GM19238 (cell line): ENCODE data around the gene RSPH6A.

ENCODE experiments used
- DNase-seq: peaks from one replicate; pipeline ENCODE4 v3.0.0; 2011; ENCODE audit warnings: low spot score; ENCODE audit not compliant: insufficient read length

The RSPH6A gene

GRCh38 chr19:45825917-45826893 is 11.1 kb upstream of the RSPH6A start:
- DNase-seq: no peak

GRCh38 chr19:45825263-45825605 is 10.1 kb upstream of the RSPH6A start:
- DNase-seq: no peak

GRCh38 chr19:45824531-45825262 is 9.6 kb upstream of the RSPH6A start:
- no peak for DNase-seq

- no peak for DNase-seq
These were observed 8.9 kb upstream of the RSPH6A start for GRCh38 chr19:45824041-45824471.

GRCh38 chr19:45823182-45823581 is 8.1 kb upstream of the RSPH6A start:
- DNase-seq: no peak

GRCh38 chr19:45822716-45823115 is 7.6 kb upstream of the RSPH6A start:
- no peak for DNase-seq

- DNase-seq: no peak
These were observed 6.5 kb upstream of the RSPH6A start for GRCh38 chr19:45821570-45821969.

- no peak for DNase-seq
These were observed 6.0 kb upstream of the RSPH6A start for GRCh38 chr19:45821103-45821521.

- DNase-seq: no peak
These were observed 5.5 kb upstream of the RSPH6A start for GRCh38 chr19:45820413-45821102.

- no peak for DNase-seq
These were observed 4.7 kb upstream of the RSPH6A start for GRCh38 chr19:45819769-45820168.

GRCh38 chr19:45817725-45818301 is 2.7 kb upstream of the RSPH6A start:
- no peak for DNase-seq

GRCh38 chr19:45817010-45817724 is 2.1 kb upstream of the RSPH6A start:
- peak; percentile 99 for DNase-seq

GRCh38 chr19:45816236-45817009 is 1.3 kb upstream of the RSPH6A start:
- no peak for DNase-seq

GRCh38 chr19:45815481-45816216 is 541 bp upstream of the RSPH6A start:
- DNase-seq: no peak

- no peak for DNase-seq
These were observed 835 bp downstream of the RSPH6A start for GRCh38 chr19:45814166-45814780.

GRCh38 chr19:45812297-45812696 is 2.8 kb downstream of the RSPH6A start:
- DNase-seq: no peak

GRCh38 chr19:45809643-45810159 is 5.4 kb downstream of the RSPH6A start:
- no peak for DNase-seq

GRCh38 chr19:45805719-45806118 is 9.4 kb downstream of the RSPH6A start:
- DNase-seq: no peak

- DNase-seq: no peak
These were observed 10.2 kb downstream of the RSPH6A start for GRCh38 chr19:45804959-45805230.
